NB4 (cell line): ENCODE data around the gene ANKFN1.

Source experiments
- POLR2A ChIP-seq: IDR thresholded peaks from 2 replicates; pipeline ENCODE4 v1.6.1; 2011; ENCODE audit warnings: mild to moderate bottlenecking; ENCODE audit not compliant: insufficient read length; ENCODE audit errors: extremely low read depth
- TF ChIP-seq, protein P1 (sequence below): IDR thresholded peaks from one replicate; pipeline ENCODE4 v1.5.1; 2012; ENCODE audit warnings: low read depth, low read length

DNA sequence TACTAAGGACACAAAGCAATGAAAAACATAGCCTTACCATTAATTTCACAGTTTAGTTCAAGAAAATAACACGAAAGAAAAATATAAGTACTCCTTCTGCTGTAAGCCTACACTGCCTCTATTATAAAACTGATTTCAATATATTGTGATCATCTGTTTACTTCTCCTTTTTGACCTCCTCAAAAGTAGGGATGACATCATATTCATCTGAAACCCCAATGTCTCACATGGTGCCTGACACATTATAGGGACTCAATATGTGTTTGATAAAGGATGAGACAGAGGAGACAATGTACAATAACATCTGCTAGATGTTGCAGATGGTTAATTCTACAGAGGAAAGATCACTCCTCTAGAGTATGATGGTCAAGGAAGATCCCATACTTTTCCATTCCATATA is 321.8 kb downstream of the ANKFN1 start:
- TF ChIP-seq POLR2A = no peak
- TF ChIP-seq, protein P1, sequence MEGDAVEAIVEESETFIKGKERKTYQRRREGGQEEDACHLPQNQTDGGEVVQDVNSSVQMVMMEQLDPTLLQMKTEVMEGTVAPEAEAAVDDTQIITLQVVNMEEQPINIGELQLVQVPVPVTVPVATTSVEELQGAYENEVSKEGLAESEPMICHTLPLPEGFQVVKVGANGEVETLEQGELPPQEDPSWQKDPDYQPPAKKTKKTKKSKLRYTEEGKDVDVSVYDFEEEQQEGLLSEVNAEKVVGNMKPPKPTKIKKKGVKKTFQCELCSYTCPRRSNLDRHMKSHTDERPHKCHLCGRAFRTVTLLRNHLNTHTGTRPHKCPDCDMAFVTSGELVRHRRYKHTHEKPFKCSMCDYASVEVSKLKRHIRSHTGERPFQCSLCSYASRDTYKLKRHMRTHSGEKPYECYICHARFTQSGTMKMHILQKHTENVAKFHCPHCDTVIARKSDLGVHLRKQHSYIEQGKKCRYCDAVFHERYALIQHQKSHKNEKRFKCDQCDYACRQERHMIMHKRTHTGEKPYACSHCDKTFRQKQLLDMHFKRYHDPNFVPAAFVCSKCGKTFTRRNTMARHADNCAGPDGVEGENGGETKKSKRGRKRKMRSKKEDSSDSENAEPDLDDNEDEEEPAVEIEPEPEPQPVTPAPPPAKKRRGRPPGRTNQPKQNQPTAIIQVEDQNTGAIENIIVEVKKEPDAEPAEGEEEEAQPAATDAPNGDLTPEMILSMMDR = no peak
